AG04450 (cell line): Measurements from ENCODE around the gene SHROOM2. TPM values are rescaled to one million over a fixed set of nuclear protein-coding genes. Genes with fewer than 3 reads are reported as not detected.

Experiments used
- CTCF ChIA-PET: fragments of 300-600, 350-600 bp; formaldehyde crosslinking; extraction: SDS; loops from one replicate; lab custom pipeline; 2022; ENCODE audit warnings: antibody characterized with exemption, inconsistent platforms; lab: Charles Lee
- POLR2A ChIA-PET: fragments of 350-600 bp; formaldehyde crosslinking; extraction: SDS; loops from one replicate; lab custom pipeline; 2021; ENCODE audit warnings: antibody characterized with exemption, inconsistent platforms; lab: Yijun Ruan, JAX
- DNase-seq: peaks from one replicate; pipeline ENCODE4 v3.0.0-alpha.2; 2011; ENCODE audit warnings: low read depth, low spot score
- H3K27ac ChIP-seq: one replicate; pipeline ENCODE4 v1.5.1; 2012; ENCODE audit warnings: low read depth, low read length, control low read depth
- H3K27me3 ChIP-seq: one replicate; pipeline ENCODE4 v1.6.0; 2012; ENCODE audit warnings: low read length; ENCODE audit not compliant: control insufficient read depth, insufficient read depth
- H3K4me3 ChIP-seq: 2 replicates; pipeline ENCODE4 v1.5.1; 2011; ENCODE audit warnings: mild to moderate bottlenecking, low read depth, low read length, control low read depth
- H3K9me3 ChIP-seq: 2 replicates; pipeline ENCODE4 v1.5.1; 2012; ENCODE audit warnings: low read length; ENCODE audit not compliant: control insufficient read depth, insufficient read depth
- polyA plus RNA-seq: library from polyadenylated mRNA; depleted of rRNA; stranded (reverse); fragments of >200 nt; gene quantifications from 2 replicates; pipeline ENCODE4 v1.2.3, GENCODE V29; 2011
- TF ChIP-seq, protein P1 (sequence below): IDR thresholded peaks from 2 replicates; pipeline ENCODE4 v1.5.1; 2011; ENCODE audit warnings: low read depth, low read length, control low read depth, inconsistent platforms

SHROOM2 gene
- polyA plus RNA-seq, 1 experiment: 9.9 TPM

DNA sequence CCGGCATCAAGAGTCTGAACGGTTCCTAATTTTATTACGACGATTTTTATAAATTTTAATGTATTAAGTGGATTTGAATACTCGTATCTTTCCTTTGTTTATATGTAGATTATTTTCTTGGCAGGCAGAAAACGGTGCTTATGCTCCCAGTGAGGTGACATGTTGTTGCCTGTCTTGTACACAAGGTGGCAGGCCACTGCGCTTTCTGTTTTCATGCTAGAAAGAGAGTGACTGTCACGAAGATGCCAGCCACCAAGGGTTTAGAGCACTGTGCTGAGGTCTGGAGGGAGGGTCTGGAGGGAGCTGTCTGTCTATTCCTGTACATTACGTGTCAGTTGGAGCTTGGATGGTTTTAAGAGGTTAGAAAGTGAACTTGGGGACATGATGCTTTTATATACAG is 87.7 kb downstream of the SHROOM2 start:
- POLR2A ChIA-PET: no interaction called here
- TF ChIP-seq, protein P1, sequence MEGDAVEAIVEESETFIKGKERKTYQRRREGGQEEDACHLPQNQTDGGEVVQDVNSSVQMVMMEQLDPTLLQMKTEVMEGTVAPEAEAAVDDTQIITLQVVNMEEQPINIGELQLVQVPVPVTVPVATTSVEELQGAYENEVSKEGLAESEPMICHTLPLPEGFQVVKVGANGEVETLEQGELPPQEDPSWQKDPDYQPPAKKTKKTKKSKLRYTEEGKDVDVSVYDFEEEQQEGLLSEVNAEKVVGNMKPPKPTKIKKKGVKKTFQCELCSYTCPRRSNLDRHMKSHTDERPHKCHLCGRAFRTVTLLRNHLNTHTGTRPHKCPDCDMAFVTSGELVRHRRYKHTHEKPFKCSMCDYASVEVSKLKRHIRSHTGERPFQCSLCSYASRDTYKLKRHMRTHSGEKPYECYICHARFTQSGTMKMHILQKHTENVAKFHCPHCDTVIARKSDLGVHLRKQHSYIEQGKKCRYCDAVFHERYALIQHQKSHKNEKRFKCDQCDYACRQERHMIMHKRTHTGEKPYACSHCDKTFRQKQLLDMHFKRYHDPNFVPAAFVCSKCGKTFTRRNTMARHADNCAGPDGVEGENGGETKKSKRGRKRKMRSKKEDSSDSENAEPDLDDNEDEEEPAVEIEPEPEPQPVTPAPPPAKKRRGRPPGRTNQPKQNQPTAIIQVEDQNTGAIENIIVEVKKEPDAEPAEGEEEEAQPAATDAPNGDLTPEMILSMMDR: peak; percentile 63
- DNase-seq: no peak
- Histone ChIP-seq H3K27ac (no peak overlapping the region), H3K4me3 (no peak overlapping the region), H3K9me3 (no peaks in the 10 kb centered on the region), H3K27me3 (no peaks in the 10 kb centered on the region)
- CTCF ChIA-PET: interaction anchor here (0.7 to 1.5 kb wide), 3 partner anchors 26 to 246 kb away, joined by 3 to 5 read pairs (median 3); no protein-coding TSS in a partner anchor

- ChIA-PET CTCF (interaction anchor here (0.7 to 1.5 kb wide), 3 partner anchors 26 to 246 kb away, joined by 3 to 5 read pairs (median 3); no protein-coding TSS in a partner anchor), POLR2A (no interaction called here)
- no peak for DNase-seq
- H3K27me3 ChIP-seq: no peaks in the 10 kb centered on the region
- no peak overlapping the region for H3K4me3 ChIP-seq
- TF ChIP-seq, protein P1: no peak
- H3K27ac ChIP-seq: no peak overlapping the region
- H3K9me3 ChIP-seq: no peaks in the 10 kb centered on the region
Observed at GRCh38 chrX:9874483-9874882, 88.3 kb downstream of the SHROOM2 start.

GRCh38 chrX:9875801-9876200 is 89.6 kb downstream of the SHROOM2 start:
- no peak overlapping the region for H3K27ac ChIP-seq
- POLR2A ChIA-PET: no interaction called here
- no peak for DNase-seq
- H3K4me3 ChIP-seq: no peak overlapping the region
- TF ChIP-seq, protein P1: no peak
- no peaks in the 10 kb centered on the region for H3K9me3 ChIP-seq
- CTCF ChIA-PET: no interaction called here
- no peaks in the 10 kb centered on the region for H3K27me3 ChIP-seq

GRCh38 chrX:9876201-9876600 is 90.0 kb downstream of the SHROOM2 start:
- ChIA-PET POLR2A (no interaction called here), CTCF (no interaction called here)

DNA sequence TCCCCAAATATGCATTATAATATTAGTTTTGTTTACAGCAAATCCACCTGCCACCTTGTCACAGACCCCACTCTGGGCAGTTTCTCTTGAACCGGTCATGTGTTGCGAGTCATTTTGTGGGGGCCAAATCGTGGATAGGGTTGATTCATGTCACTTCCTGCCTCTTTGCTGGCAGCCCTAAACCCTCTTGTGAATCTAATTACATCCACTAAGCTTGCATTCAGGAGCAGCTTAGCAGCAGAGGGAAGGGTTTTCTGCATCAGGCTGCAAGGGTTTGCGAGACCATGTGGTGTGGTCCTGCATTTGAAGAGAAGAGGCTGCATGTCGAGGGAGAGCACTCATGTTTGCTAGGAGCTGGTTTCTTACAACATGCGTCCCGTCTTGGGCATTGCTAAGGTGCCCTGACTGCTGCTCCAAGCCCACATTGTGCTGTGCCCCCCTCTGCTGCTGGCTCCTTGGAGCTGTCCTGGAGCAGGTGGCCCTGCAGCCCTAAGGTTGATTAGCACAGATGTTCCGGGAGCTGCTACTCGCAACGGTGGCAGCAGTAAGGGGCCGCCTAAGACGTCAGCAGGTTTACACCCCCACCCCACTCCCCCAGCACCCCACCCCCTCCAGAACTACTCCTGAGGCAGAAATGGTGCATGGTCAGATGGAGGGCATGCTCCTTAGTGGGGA is 92.1 kb downstream of the SHROOM2 start:
- no peak overlapping the region for H3K4me3 ChIP-seq
- ChIA-PET POLR2A (no interaction called here), CTCF (interaction anchor here (0.6 kb wide), 1 partner anchor 261 kb away, joined by 3 read pairs; no protein-coding TSS in a partner anchor)
- DNase-seq: no peak
- H3K9me3 ChIP-seq: no peaks in the 10 kb centered on the region
- no peak overlapping the region for H3K27ac ChIP-seq
- TF ChIP-seq, protein P1: no peak
- no peaks in the 10 kb centered on the region for H3K27me3 ChIP-seq

More at GRCh38 chrX:9876201-9876600, 90.0 kb downstream of the SHROOM2 start:
- Histone ChIP-seq H3K27ac (no peak overlapping the region), H3K4me3 (no peak overlapping the region), H3K9me3 (no peaks in the 10 kb centered on the region), H3K27me3 (no peaks in the 10 kb centered on the region)
- no peak for DNase-seq
- TF ChIP-seq, protein P1: no peak
